Ishikawa (cell line): ENCODE results near the gene NACAD.

Source experiments
- CEBPB ChIP-seq: IDR thresholded peaks from 2 replicates; pipeline ENCODE4 v1.6.1; 2012
- CREB1 ChIP-seq: IDR thresholded peaks from 2 replicates; pipeline ENCODE4 v1.6.1; 2012; ENCODE audit warnings: low read depth
- EGR1 ChIP-seq: IDR thresholded peaks from 2 replicates; pipeline ENCODE4 v1.6.1; 2012
- EP300 ChIP-seq: IDR thresholded peaks from 2 replicates; pipeline ENCODE4 v1.6.1; 2012; ENCODE audit warnings: borderline replicate concordance
- FOXM1 ChIP-seq: IDR thresholded peaks from 2 replicates; pipeline ENCODE4 v1.6.1; 2012; ENCODE audit warnings: low read depth, borderline replicate concordance
- MAX ChIP-seq: IDR thresholded peaks from 2 replicates; pipeline ENCODE4 v1.6.1; 2012
- NFIC ChIP-seq: IDR thresholded peaks from 2 replicates; pipeline ENCODE4 v1.6.1; 2012
- RAD21 ChIP-seq: IDR thresholded peaks from 2 replicates; pipeline ENCODE4 v1.6.1; 2012; ENCODE audit warnings: low read depth
- REST ChIP-seq: IDR thresholded peaks from 2 replicates; pipeline ENCODE4 v1.6.1; 2012; ENCODE audit warnings: low read depth, mild to moderate bottlenecking
- TAF1 ChIP-seq: IDR thresholded peaks from 2 replicates; pipeline ENCODE4 v1.6.1; 2012; ENCODE audit warnings: low read depth, mild to moderate bottlenecking
- TCF12 ChIP-seq: IDR thresholded peaks from 2 replicates; pipeline ENCODE4 v1.6.1; 2012; ENCODE audit warnings: low read depth
- TEAD4 ChIP-seq: IDR thresholded peaks from 2 replicates; pipeline ENCODE4 v1.6.1; 2012
- YY1 ChIP-seq: IDR thresholded peaks from 2 replicates; pipeline ENCODE4 v1.6.1; 2012; ENCODE audit warnings: low read depth
- ZBTB7A ChIP-seq: IDR thresholded peaks from 2 replicates; pipeline ENCODE4 v1.6.1; 2012; ENCODE audit warnings: low read depth
- TF ChIP-seq, protein P1 (sequence below): IDR thresholded peaks from 2 replicates; pipeline ENCODE4 v1.6.1; 2012

Gene NACAD

GRCh38 chr7:45112648-45113047 lies 23.9 kb upstream of the NACAD start:
- TF ChIP-seq EGR1 (no peak), ZBTB7A (no peak), FOXM1 (no peak), REST (no peak), YY1 (no peak), RAD21 (no peak), MAX (no peak), TEAD4 (no peak), CEBPB (no peak), NFIC (no peak), EP300 (no peak), CREB1 (no peak), TAF1 (no peak)
- TF ChIP-seq, protein P1, sequence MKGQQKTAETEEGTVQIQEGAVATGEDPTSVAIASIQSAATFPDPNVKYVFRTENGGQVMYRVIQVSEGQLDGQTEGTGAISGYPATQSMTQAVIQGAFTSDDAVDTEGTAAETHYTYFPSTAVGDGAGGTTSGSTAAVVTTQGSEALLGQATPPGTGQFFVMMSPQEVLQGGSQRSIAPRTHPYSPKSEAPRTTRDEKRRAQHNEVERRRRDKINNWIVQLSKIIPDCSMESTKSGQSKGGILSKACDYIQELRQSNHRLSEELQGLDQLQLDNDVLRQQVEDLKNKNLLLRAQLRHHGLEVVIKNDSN, result no peak

DNA sequence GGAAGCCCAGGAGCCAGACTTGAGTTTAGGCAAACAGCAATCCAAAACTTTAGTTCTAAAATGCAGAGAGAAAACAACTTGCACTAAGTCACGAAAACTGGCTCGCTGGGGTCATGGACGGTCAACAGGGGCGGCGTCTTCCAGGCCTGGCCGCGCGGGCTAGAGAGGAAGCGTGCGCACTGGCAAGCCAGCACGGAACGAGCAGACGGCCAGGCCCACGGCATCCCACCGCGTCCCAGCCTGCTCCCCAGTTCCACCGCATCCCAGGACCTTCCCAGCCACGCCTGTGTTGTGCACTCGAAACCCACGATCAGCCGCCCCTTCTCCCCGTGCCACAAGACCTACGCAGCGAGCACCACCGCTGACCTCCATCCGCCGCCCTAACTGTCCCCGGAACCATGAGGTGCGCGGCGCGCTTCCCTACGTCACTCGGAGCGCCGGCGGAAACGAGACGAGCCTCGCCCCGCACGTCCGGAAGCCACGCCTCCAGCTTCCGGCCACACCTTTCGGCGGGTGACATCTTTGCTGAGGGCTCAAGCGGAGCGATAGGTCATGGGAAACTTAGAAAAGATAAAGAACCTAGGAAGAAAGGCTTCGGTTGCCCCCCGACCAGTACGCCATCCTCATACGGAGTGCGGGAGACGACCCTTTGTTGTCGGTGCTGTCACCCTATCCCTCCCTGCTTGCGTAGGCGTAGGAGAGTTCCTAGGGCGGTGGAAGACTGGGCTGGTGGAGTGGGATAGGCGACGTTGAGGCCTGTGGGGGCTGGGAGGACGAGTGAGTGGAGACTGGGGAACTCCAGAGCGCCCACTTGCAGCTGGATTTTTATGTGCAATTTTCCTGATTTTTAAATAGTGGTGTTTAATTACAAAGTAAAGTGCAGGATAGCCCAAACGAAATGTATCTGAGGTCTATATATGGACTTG lies 22.8 kb upstream of the NACAD start, which contains the start of gene TBRG4:
TSS of gene TBRG4 (minus strand) at position 400 of the 926 bp plus-strand sequence. CDS start 2,460 bp downstream, outside the sequence.
- TF ChIP-seq TEAD4, result no peak; the same call in 1 of the 2 replicates
- TF ChIP-seq MAX, result peak; percentile 99
- 0 out of 2 replicates have a peak, but pooled peaks have one; percentile 15 for TF ChIP-seq EP300
- no peak for TF ChIP-seq REST
- TF ChIP-seq YY1, result peak; percentile 88
- 0 out of 2 replicates have a peak, but pooled peaks have one; percentile 68 for TF ChIP-seq ZBTB7A
- TF ChIP-seq, protein P1, result peak; percentile 50; the same call in 1 of the 2 replicates
- peak; percentile 45; the same call in 1 of the 2 replicates for TF ChIP-seq FOXM1
- no peak for TF ChIP-seq NFIC
- peak; percentile 34; the same call in 1 of the 2 replicates for TF ChIP-seq RAD21
- peak; percentile 79 for TF ChIP-seq EGR1
- no peak; the same call in 1 of the 2 replicates for TF ChIP-seq CEBPB
- peak; percentile 81 for TF ChIP-seq TCF12
- TF ChIP-seq TAF1, result peak; percentile 95
- TF ChIP-seq CREB1, result peak; percentile 95

DNA sequence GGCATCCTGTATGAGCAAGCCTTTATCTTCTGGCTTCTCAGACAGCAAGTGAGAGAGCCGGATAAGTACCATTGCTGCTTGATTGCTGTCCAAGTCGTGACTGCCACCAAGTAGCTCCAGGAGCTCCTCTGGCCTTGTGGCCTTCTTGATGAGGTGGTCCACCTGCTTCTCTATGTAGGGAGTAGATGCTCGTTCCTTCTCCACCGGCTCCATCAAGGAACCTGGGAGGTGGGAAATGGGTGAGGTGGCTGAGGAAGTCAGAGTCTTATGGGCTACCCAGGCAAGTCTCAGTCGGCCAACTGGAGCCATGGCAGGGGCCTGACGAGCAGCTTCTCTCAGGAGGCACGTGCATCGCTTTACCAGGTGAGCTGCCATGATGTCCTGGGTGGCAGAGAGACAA lies 20.1 kb upstream of the NACAD start:
- no peak for TF ChIP-seq ZBTB7A
- no peak for TF ChIP-seq TAF1

DNA sequence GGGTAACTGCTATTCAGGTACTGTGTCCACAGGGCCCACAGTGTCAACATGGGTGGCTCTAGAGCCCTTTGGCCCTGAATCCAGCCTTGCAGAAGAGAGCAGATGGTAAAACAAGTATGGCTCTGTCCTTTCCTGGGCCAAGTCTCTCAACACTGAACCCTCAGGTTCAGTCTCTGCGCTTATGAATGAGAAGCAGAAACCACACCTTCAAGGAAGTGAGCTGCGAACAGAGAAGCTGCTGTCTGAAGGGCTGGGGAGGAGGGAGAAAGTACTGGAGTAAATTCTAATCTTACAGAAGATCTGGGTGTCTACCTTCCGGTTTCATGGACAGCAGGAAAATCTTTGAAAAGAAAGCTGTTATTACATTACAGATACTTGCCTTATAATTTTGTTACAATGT lies 18.6 kb upstream of the NACAD start:
- TF ChIP-seq EP300 (no peak), YY1 (no peak), CEBPB (no peak), ZBTB7A (no peak), MAX (no peak), FOXM1 (no peak)

- TF ChIP-seq ZBTB7A (no peak), REST (no peak), CEBPB (no peak), EGR1 (no peak), FOXM1 (no peak), CREB1 (no peak), NFIC (no peak), TAF1 (no peak), TEAD4 (no peak), YY1 (no peak), MAX (no peak), EP300 (no peak), TCF12 (no peak), RAD21 (no peak)
- TF ChIP-seq, protein P1, result no peak
Measured at GRCh38 chr7:45106820-45107219, 18.1 kb upstream of the NACAD start.
